Memory B cell (primary cell): ENCODE data around the gene ARHGAP5.

ENCODE experiments used
- ATAC-seq: fragments of 150-1000 bp; cut with Tn5 transposase; 2 replicates; pipeline ENCODE4 v1.10.0; 2021; ENCODE audit warnings: low read depth, mild to moderate bottlenecking, moderate library complexity
- DNase-seq, 2 donors: peaks; one replicate each; pipeline ENCODE4 v3.0.0; 2022; ENCODE audit warnings: low spot score in 2 of 2
- H3K27ac Mint-ChIP-seq: one replicate; pipeline ENCODE4 v1.8.0; 2022; ENCODE audit warnings: mild to moderate bottlenecking, moderate library complexity, mixed read lengths
- H3K27me3 Mint-ChIP-seq: one replicate; pipeline ENCODE4 v1.8.0; 2022; ENCODE audit warnings: mixed read lengths
- H3K36me3 Mint-ChIP-seq: one replicate; pipeline ENCODE4 v1.8.0; 2022; ENCODE audit warnings: mild to moderate bottlenecking, mixed read lengths
- H3K4me1 Mint-ChIP-seq: one replicate; pipeline ENCODE4 v1.8.0; 2022; ENCODE audit warnings: mixed read lengths
- H3K4me3 Mint-ChIP-seq: one replicate; pipeline ENCODE4 v1.8.0; 2022; ENCODE audit warnings: mild to moderate bottlenecking, moderate library complexity, mixed read lengths
- H3K9me3 Mint-ChIP-seq: one replicate; pipeline ENCODE4 v1.8.0; 2022; ENCODE audit warnings: mixed read lengths

Gene ARHGAP5

DNA sequence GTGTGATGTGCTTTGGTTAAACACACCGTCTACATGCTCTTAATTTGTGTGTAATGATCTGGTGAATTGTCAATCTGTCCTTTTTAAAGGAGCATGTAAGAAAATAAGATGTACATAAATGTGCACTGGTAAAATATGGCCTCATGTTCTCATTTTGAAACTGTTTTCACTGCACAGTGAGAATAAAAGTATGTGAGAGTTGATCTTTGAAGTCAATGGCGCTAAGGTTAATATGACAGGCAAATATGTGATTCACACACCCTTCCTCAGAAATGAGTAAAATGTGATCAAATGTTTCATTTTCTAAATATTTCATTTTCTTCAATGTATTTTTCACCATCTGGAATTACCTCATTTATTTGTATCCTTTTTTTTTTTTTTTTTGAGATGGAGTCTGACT lies 116.4 kb downstream of the ARHGAP5 start:
- DNase-seq (no peak), ATAC-seq (no peak)
- Mint-ChIP-seq H3K36me3 (no peaks in the 10 kb centered on the region), H3K9me3 (no peaks in the 10 kb centered on the region), H3K4me3 (no peak overlapping the region), H3K27ac (no peak overlapping the region), H3K4me1 (peaks cover 11% of the 10 kb centered on the region), H3K27me3 (no peaks in the 10 kb centered on the region)

- ATAC-seq (no peak), DNase-seq (no peak)
- no peaks in the 10 kb centered on the region for H3K27me3 Mint-ChIP-seq
- no peaks in the 10 kb centered on the region for H3K36me3 Mint-ChIP-seq
- no peak overlapping the region for H3K4me3 Mint-ChIP-seq
- H3K4me1 Mint-ChIP-seq: peaks cover 6% of the 10 kb centered on the region
- no peak overlapping the region for H3K27ac Mint-ChIP-seq
- no peaks in the 10 kb centered on the region for H3K9me3 Mint-ChIP-seq
Measured at GRCh38 chr14:32195636-32196035, 118.5 kb downstream of the ARHGAP5 start.

DNA sequence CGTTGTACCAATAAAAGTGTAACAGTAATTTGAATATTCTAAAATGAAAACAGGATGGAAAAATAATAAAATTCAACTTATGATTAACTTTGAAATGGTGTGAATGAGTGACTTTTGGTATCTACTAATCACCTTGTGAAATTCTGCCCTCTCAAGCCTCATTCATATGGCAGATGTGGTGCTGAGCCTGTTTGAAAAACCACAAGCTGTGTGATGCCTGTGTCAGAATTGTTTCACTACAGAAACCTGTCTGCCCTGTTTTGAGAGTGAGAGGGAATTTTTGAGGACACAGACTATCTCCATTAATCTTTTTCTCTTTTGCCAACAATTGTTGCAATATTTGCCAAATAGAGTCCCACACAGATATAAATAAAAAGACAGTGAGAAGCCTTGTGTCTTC lies 120.8 kb downstream of the ARHGAP5 start:
- Mint-ChIP-seq H3K4me1 (peaks cover 19% of the 10 kb centered on the region), H3K27me3 (no peaks in the 10 kb centered on the region), H3K36me3 (no peaks in the 10 kb centered on the region), H3K9me3 (no peaks in the 10 kb centered on the region), H3K4me3 (no peak overlapping the region), H3K27ac (no peak overlapping the region)
- ATAC-seq (no peak), DNase-seq (no peak)

- Mint-ChIP-seq H3K4me3 (peak overlapping the region; percentile 96), H3K4me1 (peaks cover 26% of the 10 kb centered on the region), H3K36me3 (no peaks in the 10 kb centered on the region), H3K27ac (peak overlapping the region; percentile 99), H3K27me3 (no peaks in the 10 kb centered on the region), H3K9me3 (no peaks in the 10 kb centered on the region)
- DNase-seq (peak in 1 of 2 donors; percentile 11), ATAC-seq (peak; percentile 14)
Measured at GRCh38 chr14:32200368-32201192, 123.5 kb downstream of the ARHGAP5 start.

DNA sequence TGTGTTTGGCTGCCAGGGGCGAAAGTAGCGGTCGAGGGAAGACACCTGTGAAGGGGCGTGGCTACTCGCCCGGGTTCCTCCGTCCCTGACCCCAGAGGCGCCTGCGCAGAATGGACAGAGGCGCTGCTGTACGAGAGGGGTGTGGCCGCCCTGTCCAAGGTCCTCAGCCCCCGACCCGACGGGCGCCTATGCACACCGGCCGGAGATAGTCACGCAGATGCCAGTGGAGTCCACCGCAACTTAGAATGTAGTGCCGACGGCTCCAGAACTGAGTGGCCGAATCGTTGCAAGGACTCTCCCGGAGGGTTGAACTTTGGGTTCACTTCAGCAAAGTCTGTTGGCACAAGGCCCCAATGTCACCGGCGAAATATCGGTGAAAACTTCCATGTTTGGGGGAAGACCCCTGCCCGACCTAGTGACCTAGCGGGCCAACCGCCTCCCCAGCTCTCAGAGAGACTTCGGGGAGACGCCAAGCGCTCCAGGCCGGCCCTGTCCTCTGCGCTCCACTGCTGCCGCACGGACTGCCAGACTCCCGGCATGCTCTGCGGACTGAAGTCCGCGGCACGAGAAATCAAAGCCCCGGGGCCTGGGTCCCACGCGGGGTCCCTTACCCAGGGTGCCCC lies 124.2 kb downstream of the ARHGAP5 start:
- H3K36me3 Mint-ChIP-seq: no peaks in the 10 kb centered on the region

GRCh38 chr14:32201816-32202490 lies 124.8 kb downstream of the ARHGAP5 start, which contains the start of gene RNU6-7:
Gene RNU6-7 (plus strand): TSS chr14:32202045.
- H3K9me3 Mint-ChIP-seq: no peaks in the 10 kb centered on the region
- peaks cover 32% of the 10 kb centered on the region for H3K4me1 Mint-ChIP-seq
- no peaks in the 10 kb centered on the region for H3K36me3 Mint-ChIP-seq
- DNase-seq (peak; percentile 41 to 47), ATAC-seq (no peak)
- peak within 1 kb of the TSS; percentile 96 for H3K4me3 Mint-ChIP-seq
- peak within 1 kb of the TSS; percentile 99 for H3K27ac Mint-ChIP-seq
- H3K27me3 Mint-ChIP-seq: no peaks in the 10 kb centered on the region

More for the DNA sequence above, 124.2 kb downstream of the ARHGAP5 start:
- peak; percentile 62 for ATAC-seq
- DNase-seq: peak; percentile 77 to 82
- Mint-ChIP-seq H3K27ac (peak overlapping the region; percentile 99), H3K4me3 (peak overlapping the region; percentile 96), H3K9me3 (no peaks in the 10 kb centered on the region), H3K27me3 (no peaks in the 10 kb centered on the region), H3K4me1 (peaks cover 26% of the 10 kb centered on the region)

DNA sequence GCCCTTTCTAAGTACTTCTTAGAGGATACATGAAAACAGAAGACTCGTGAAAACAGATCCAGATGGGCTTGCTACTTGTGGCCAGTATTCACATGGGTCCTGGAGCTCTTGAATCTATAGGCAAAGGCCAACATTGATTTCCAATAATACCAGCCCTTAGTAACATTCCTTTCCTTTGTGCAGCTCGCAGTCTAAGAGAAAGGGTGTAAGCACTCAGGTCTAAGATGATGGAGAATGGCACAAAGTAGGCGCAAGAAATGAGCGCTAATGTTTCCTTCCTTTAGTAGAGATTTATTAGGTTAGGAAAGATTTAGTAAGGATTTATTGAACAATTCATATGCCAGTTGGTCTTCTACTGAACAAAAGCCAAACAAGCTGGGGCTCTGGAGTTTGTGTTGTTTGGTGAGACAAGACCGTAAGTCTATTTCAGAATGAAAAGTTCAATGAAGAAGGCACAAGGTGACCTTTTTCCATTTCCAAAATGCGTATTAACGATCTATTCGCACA lies 125.4 kb downstream of the ARHGAP5 start:
- H3K9me3 Mint-ChIP-seq: no peaks in the 10 kb centered on the region
- H3K27me3 Mint-ChIP-seq: no peaks in the 10 kb centered on the region
- ATAC-seq (no peak), DNase-seq (no peak)
- no peaks in the 10 kb centered on the region for H3K36me3 Mint-ChIP-seq
- peaks cover 32% of the 10 kb centered on the region for H3K4me1 Mint-ChIP-seq
- peak overlapping the region; percentile 96 for H3K4me3 Mint-ChIP-seq
- H3K27ac Mint-ChIP-seq: peak overlapping the region; percentile 99

DNA sequence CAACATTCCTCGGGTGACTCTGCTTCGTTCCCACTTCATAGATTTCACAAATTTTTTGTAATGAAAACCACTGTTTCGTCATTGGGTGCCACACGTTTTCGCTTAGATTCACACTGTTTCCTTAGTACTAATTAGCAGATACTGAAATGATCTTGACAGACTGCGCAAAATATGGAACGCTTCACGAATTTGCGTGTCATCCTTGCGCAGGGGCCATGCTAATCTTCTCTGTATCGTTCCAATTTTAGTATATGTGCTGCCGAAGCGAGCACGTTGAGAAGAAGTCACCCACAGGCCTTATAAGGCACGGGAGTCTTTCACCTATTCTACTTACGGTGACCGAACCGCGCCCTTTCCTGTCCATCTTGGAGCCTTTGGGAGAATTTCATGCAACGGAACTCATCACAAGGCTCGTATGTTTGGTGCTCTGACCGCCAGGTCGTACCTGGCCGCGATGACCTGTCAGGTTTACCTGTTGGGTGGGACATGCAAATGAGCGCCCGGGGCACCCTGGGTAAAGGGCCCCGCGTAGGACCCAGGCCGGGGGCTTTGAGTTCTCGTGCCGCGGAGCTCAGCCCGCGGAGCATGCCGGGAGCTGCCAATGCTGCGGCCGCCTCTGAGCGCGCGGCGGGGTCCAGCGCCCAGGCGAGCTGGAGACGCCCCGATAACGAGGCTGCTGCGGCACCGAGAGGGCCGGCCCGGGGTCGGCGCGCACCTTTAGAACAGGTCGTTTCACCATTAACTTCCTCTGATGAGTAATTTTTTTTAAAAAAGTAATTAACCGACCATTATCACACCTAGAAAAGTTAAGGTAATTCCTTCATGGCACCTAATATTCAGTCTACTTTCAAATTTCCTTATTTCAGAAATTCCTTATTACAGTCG lies 126.1 kb downstream of the ARHGAP5 start, which contains the start of gene RNU6-8:
TSS of gene RNU6-8 (minus strand) at position 272 of the 885 bp plus-strand sequence.
- DNase-seq (peak; percentile 90 to 92), ATAC-seq (peak; percentile 74)
- H3K27ac Mint-ChIP-seq: peak within 1 kb of the TSS; percentile 99
- no peaks in the 10 kb centered on the region for H3K27me3 Mint-ChIP-seq
- H3K36me3 Mint-ChIP-seq: no peaks in the 10 kb centered on the region
- H3K9me3 Mint-ChIP-seq: no peaks in the 10 kb centered on the region
- peaks cover 32% of the 10 kb centered on the region for H3K4me1 Mint-ChIP-seq
- H3K4me3 Mint-ChIP-seq: peak within 1 kb of the TSS; percentile 96

- no peaks in the 10 kb centered on the region for H3K9me3 Mint-ChIP-seq
- ATAC-seq: no peak
- peak in 1 of 2 donors; percentile 15 for DNase-seq
- peaks cover 32% of the 10 kb centered on the region for H3K4me1 Mint-ChIP-seq
- no peaks in the 10 kb centered on the region for H3K27me3 Mint-ChIP-seq
- no peaks in the 10 kb centered on the region for H3K36me3 Mint-ChIP-seq
- peak overlapping the region; percentile 96 for H3K4me3 Mint-ChIP-seq
- H3K27ac Mint-ChIP-seq: peak overlapping the region; percentile 99
Measured at GRCh38 chr14:32203928-32204357, 126.8 kb downstream of the ARHGAP5 start.

GRCh38 chr14:32205554-32205953 lies 128.4 kb downstream of the ARHGAP5 start:
- Mint-ChIP-seq H3K27me3 (no peaks in the 10 kb centered on the region), H3K4me1 (peaks cover 30% of the 10 kb centered on the region), H3K27ac (no peak overlapping the region), H3K36me3 (no peaks in the 10 kb centered on the region), H3K4me3 (no peak overlapping the region), H3K9me3 (no peaks in the 10 kb centered on the region)
- ATAC-seq (no peak), DNase-seq (no peak)

DNA sequence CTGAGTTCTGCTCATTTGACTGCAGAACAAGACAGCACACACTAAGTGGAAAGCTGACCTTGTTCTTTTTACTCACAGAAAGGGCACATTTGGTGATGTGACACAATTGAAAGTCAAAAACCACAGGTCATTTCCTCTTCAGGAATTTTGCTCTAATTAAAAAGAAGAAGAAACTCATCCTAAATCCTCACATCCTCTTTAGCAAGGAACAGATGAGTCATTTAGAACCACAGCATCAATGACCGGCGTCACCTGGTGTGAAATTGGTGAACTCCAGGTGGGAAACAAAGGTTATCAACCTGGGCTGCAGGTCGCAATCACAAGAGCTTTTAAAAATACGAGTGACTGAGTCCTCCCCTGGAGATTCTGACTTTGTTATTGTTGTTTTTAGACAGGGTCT lies 128.9 kb downstream of the ARHGAP5 start:
- H3K4me1 Mint-ChIP-seq: peaks cover 28% of the 10 kb centered on the region
- peak overlapping the region; percentile 4 for H3K27ac Mint-ChIP-seq
- H3K27me3 Mint-ChIP-seq: no peaks in the 10 kb centered on the region
- peak in 1 of 2 donors; percentile 14 for DNase-seq
- no peaks in the 10 kb centered on the region for H3K36me3 Mint-ChIP-seq
- ATAC-seq: no peak
- no peaks in the 10 kb centered on the region for H3K9me3 Mint-ChIP-seq
- H3K4me3 Mint-ChIP-seq: no peak overlapping the region

DNA sequence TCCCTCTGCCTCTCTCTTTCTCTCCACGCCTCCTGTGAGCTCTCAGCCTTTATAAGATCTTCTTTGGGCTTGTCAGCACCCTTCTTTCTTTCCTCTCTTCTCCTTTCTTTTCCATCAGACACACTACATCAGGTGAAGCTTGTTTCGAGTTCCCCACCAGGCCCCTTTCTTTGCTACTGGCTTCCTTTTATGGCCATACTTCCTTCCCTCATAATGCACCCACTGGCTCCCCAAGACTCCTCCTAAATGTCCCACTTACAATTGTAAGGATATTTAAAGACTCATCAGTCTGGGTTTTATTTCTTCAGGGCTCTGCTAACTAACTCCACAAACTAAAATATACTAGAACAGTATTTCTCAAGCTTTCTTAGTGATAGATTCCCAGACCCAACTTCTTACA lies 129.4 kb downstream of the ARHGAP5 start:
- DNase-seq (no peak), ATAC-seq (no peak)
- H3K9me3 Mint-ChIP-seq: no peaks in the 10 kb centered on the region
- H3K4me3 Mint-ChIP-seq: peak overlapping the region; percentile 4
- H3K4me1 Mint-ChIP-seq: peaks cover 26% of the 10 kb centered on the region
- no peaks in the 10 kb centered on the region for H3K27me3 Mint-ChIP-seq
- H3K27ac Mint-ChIP-seq: peak overlapping the region; percentile 4
- H3K36me3 Mint-ChIP-seq: no peaks in the 10 kb centered on the region

- Mint-ChIP-seq H3K9me3 (no peaks in the 10 kb centered on the region), H3K4me3 (no peak overlapping the region), H3K4me1 (peaks cover 14% of the 10 kb centered on the region), H3K27ac (no peak overlapping the region), H3K27me3 (no peaks in the 10 kb centered on the region), H3K36me3 (no peaks in the 10 kb centered on the region)
- ATAC-seq: no peak
- no peak for DNase-seq
Measured at GRCh38 chr14:32208490-32208889, 131.4 kb downstream of the ARHGAP5 start.
